HEK293 (cell line): ENCODE data around the gene MAP3K14.
A peak's percentile ranks its signal among the peaks of the same experiment; 100 is the strongest.

ENCODE experiments used
- EGR2 ChIP-seq: fragments of 450-650 bp; formaldehyde crosslinking; IDR thresholded peaks from 2 replicates; pipeline ENCODE4 v1.5.1; 2016; ENCODE audit warnings: low read depth, missing biosample characterization, missing genetic modification characterization
- FEZF1 ChIP-seq: fragments of 450-650 bp; formaldehyde crosslinking; IDR thresholded peaks from 2 replicates; pipeline ENCODE4 v1.5.1; 2016; ENCODE audit warnings: missing biosample characterization, missing genetic modification characterization
- GFI1B ChIP-seq: fragments of 450-650 bp; formaldehyde crosslinking; IDR thresholded peaks from 2 replicates; pipeline ENCODE4 v1.5.1; 2016; ENCODE audit warnings: missing biosample characterization, missing genetic modification characterization
- OSR2 ChIP-seq: fragments of 450-650 bp; formaldehyde crosslinking; IDR thresholded peaks from 2 replicates; pipeline ENCODE4 v1.5.1; 2016; ENCODE audit warnings: missing biosample characterization, missing genetic modification characterization
- SP7 ChIP-seq: fragments of 450-650 bp; formaldehyde crosslinking; IDR thresholded peaks from 2 replicates; pipeline ENCODE4 v1.5.1; 2016; ENCODE audit warnings: missing biosample characterization, missing genetic modification characterization
- TCF7L2 ChIP-seq: IDR thresholded peaks from 2 replicates; pipeline ENCODE4 v1.6.1; 2011; ENCODE audit warnings: low read depth, mild to moderate bottlenecking, inconsistent platforms, low read length, moderate library complexity, borderline replicate concordance
- YY2 ChIP-seq: fragments of 450-650 bp; formaldehyde crosslinking; IDR thresholded peaks from 2 replicates; pipeline ENCODE4 v1.5.1; 2016; ENCODE audit warnings: missing biosample characterization, missing genetic modification characterization
- ZFHX2 ChIP-seq: fragments of 450-650 bp; formaldehyde crosslinking; conservative IDR thresholded peaks from 2 replicates; pipeline ENCODE4 v1.5.1; 2016; ENCODE audit warnings: missing biosample characterization, missing genetic modification characterization
- ZNF155 ChIP-seq: fragments of 450-650 bp; formaldehyde crosslinking; IDR thresholded peaks from 2 replicates; pipeline ENCODE4 v1.5.1; 2016; ENCODE audit warnings: missing biosample characterization, missing genetic modification characterization
- ZNF223 ChIP-seq: fragments of 450-650 bp; formaldehyde crosslinking; IDR thresholded peaks from 2 replicates; pipeline ENCODE4 v1.5.1; 2016; ENCODE audit warnings: missing biosample characterization, missing genetic modification characterization
- ZNF324 ChIP-seq: fragments of 450-650 bp; formaldehyde crosslinking; IDR thresholded peaks from 2 replicates; pipeline ENCODE4 v1.5.1; 2016; ENCODE audit warnings: missing biosample characterization, missing genetic modification characterization
- ZNF391 ChIP-seq: fragments of 450-650 bp; formaldehyde crosslinking; IDR thresholded peaks from 2 replicates; pipeline ENCODE4 v1.5.1; 2016; ENCODE audit warnings: low read depth, missing biosample characterization, missing genetic modification characterization, borderline replicate concordance
- ZNF521 ChIP-seq: fragments of 450-650 bp; formaldehyde crosslinking; IDR thresholded peaks from 2 replicates; pipeline ENCODE4 v1.5.1; 2017; ENCODE audit warnings: missing biosample characterization, mild to moderate bottlenecking, missing genetic modification characterization
- ZNF629 ChIP-seq: fragments of 450-650 bp; formaldehyde crosslinking; IDR thresholded peaks from 2 replicates; pipeline ENCODE4 v1.5.1; 2017; ENCODE audit warnings: missing biosample characterization, missing genetic modification characterization
- ZNF654 ChIP-seq: fragments of 450-650 bp; formaldehyde crosslinking; IDR thresholded peaks from 2 replicates; pipeline ENCODE4 v1.5.1; 2016; ENCODE audit warnings: low read depth, missing biosample characterization, missing genetic modification characterization
- TF ChIP-seq, protein P1 (sequence below): fragments of 450-650 bp; IDR thresholded peaks from 2 replicates; pipeline ENCODE4 v1.5.1; 2018; ENCODE audit warnings: missing biosample characterization, missing genetic modification characterization
- TF ChIP-seq, protein P2 (sequence below): fragments of 450-650 bp; formaldehyde crosslinking; IDR thresholded peaks from 2 replicates; pipeline ENCODE4 v1.5.1; 2016; ENCODE audit warnings: missing biosample characterization, missing genetic modification characterization
- TF ChIP-seq, protein P3 (sequence below): fragments of 450-650 bp; formaldehyde crosslinking; IDR thresholded peaks from 2 replicates; pipeline ENCODE4 v1.5.1; 2017; ENCODE audit warnings: missing biosample characterization, missing genetic modification characterization
- TF ChIP-seq, protein P4 (sequence below): fragments of 450-650 bp; formaldehyde crosslinking; IDR thresholded peaks from 2 replicates; pipeline ENCODE4 v1.5.1; 2016; ENCODE audit warnings: missing biosample characterization, missing genetic modification characterization
- TF ChIP-seq, protein P5 (sequence below): fragments of 450-650 bp; IDR thresholded peaks from 2 replicates; pipeline ENCODE4 v1.5.1; 2018; ENCODE audit warnings: missing biosample characterization, mild to moderate bottlenecking, missing genetic modification characterization

Gene MAP3K14

DNA sequence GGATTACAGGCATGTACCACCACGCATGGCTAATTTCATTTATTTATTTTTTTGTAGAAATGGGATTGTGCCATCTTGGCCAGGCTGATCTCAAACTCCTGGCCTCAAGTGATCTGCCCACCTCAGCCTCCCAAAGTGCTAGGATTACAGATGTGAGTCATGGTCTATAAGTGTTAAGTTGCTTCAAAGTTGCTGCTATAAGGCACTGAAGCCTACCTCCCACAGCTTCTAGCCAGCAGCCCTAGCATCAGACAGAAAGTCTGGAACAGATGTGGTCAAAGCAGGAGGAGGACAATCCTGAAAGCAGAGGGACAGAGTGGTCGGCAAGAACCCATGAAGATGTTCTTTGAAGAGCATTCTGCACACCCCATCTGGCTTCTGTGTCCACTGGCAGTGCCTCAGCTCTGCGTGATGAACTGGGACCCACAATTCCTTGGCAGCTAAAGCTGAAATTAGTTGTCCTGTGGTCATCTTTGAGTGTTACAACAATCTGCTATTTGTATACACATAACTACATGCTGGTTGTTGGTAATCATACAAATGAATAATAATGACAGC lies 11.2 kb downstream of the MAP3K14 start (continued):
- TF ChIP-seq ZNF223 (tag by site-specific recombination) = no peak
- 0 out of 2 replicates have a peak, but pooled peaks have one; percentile 13 for TF ChIP-seq FEZF1 (tag by site-specific recombination)
- no peak for TF ChIP-seq ZNF521 (tag by site-specific recombination)
- TF ChIP-seq, protein P1, sequence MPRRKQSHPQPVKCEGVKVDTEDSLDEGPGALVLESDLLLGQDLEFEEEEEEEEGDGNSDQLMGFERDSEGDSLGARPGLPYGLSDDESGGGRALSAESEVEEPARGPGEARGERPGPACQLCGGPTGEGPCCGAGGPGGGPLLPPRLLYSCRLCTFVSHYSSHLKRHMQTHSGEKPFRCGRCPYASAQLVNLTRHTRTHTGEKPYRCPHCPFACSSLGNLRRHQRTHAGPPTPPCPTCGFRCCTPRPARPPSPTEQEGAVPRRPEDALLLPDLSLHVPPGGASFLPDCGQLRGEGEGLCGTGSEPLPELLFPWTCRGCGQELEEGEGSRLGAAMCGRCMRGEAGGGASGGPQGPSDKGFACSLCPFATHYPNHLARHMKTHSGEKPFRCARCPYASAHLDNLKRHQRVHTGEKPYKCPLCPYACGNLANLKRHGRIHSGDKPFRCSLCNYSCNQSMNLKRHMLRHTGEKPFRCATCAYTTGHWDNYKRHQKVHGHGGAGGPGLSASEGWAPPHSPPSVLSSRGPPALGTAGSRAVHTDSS (tag by site-specific recombination) = no peak
- peak; percentile 51; the same call in 1 of the 2 replicates for TF ChIP-seq ZNF629 (tag by site-specific recombination)
- 0 out of 2 replicates have a peak, but pooled peaks have one; percentile 16 for TF ChIP-seq ZNF324 (tag by site-specific recombination)
- no peak for TF ChIP-seq ZNF155 (tag by site-specific recombination)
- TF ChIP-seq YY2 = no peak
- TF ChIP-seq, protein P2, sequence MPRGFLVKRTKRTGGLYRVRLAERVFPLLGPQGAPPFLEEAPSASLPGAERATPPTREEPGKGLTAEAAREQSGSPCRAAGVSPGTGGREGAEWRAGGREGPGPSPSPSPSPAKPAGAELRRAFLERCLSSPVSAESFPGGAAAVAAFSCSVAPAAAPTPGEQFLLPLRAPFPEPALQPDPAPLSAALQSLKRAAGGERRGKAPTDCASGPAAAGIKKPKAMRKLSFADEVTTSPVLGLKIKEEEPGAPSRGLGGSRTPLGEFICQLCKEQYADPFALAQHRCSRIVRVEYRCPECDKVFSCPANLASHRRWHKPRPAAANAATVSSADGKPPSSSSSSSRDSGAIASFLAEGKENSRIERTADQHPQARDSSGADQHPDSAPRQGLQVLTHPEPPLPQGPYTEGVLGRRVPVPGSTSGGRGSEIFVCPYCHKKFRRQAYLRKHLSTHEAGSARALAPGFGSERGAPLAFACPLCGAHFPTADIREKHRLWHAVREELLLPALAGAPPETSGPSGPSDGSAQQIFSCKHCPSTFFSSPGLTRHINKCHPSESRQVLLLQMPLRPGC (tag by site-specific recombination) = no peak
- TF ChIP-seq, protein P3, sequence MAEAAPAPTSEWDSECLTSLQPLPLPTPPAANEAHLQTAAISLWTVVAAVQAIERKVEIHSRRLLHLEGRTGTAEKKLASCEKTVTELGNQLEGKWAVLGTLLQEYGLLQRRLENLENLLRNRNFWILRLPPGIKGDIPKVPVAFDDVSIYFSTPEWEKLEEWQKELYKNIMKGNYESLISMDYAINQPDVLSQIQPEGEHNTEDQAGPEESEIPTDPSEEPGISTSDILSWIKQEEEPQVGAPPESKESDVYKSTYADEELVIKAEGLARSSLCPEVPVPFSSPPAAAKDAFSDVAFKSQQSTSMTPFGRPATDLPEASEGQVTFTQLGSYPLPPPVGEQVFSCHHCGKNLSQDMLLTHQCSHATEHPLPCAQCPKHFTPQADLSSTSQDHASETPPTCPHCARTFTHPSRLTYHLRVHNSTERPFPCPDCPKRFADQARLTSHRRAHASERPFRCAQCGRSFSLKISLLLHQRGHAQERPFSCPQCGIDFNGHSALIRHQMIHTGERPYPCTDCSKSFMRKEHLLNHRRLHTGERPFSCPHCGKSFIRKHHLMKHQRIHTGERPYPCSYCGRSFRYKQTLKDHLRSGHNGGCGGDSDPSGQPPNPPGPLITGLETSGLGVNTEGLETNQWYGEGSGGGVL (tag by site-specific recombination) = no peak
- peak; percentile 76 for TF ChIP-seq EGR2 (tag by site-specific recombination)
- TF ChIP-seq, protein P4, sequence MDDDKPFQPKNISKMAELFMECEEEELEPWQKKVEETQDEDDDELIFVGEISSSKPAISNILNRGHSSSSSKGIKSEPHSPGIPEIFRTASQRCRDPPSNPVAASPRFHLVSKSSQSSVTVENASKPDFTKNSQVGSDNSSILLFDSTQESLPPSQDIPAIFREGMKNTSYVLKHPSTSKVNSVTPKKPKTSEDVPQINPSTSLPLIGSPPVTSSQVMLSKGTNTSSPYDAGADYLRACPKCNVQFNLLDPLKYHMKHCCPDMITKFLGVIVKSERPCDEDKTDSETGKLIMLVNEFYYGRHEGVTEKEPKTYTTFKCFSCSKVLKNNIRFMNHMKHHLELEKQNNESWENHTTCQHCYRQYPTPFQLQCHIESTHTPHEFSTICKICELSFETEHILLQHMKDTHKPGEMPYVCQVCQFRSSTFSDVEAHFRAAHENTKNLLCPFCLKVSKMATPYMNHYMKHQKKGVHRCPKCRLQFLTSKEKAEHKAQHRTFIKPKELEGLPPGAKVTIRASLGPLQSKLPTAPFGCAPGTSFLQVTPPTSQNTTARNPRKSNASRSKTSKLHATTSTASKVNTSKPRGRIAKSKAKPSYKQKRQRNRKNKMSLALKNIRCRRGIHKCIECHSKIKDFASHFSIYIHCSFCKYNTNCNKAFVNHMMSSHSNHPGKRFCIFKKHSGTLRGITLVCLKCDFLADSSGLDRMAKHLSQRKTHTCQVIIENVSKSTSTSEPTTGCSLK (tag by site-specific recombination) = no peak
- TF ChIP-seq GFI1B (tag by site-specific recombination) = no peak
- TF ChIP-seq ZFHX2 (tag by site-specific recombination) = peak; percentile 81
- TF ChIP-seq SP7 (tag by site-specific recombination) = peak; percentile 60; the same call in 1 of the 2 replicates
- TF ChIP-seq, protein P5, sequence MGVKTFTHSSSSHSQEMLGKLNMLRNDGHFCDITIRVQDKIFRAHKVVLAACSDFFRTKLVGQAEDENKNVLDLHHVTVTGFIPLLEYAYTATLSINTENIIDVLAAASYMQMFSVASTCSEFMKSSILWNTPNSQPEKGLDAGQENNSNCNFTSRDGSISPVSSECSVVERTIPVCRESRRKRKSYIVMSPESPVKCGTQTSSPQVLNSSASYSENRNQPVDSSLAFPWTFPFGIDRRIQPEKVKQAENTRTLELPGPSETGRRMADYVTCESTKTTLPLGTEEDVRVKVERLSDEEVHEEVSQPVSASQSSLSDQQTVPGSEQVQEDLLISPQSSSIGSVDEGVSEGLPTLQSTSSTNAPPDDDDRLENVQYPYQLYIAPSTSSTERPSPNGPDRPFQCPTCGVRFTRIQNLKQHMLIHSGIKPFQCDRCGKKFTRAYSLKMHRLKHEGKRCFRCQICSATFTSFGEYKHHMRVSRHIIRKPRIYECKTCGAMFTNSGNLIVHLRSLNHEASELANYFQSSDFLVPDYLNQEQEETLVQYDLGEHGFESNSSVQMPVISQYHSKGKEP (tag by site-specific recombination) = peak; percentile 50; the same call in 1 of the 2 replicates
- no peak for TF ChIP-seq ZNF654 (tag by site-specific recombination)
- TF ChIP-seq ZNF391 (tag by site-specific recombination) = peak; percentile 49; the same call in 1 of the 2 replicates
- TF ChIP-seq TCF7L2 = no peak
- TF ChIP-seq OSR2 (tag by site-specific recombination) = peak; percentile 68
